ENCODE measurements around the gene ZFX. TPM values are rescaled to one million over a fixed set of nuclear protein-coding genes. Genes with fewer than 3 reads are reported as not detected.

Gene ZFX
- total RNA-seq, 1 donor from 2014 or later = 32.8 TPM

- no peak for TF ChIP-seq CTCF (IDR thresholded peaks at IDR 0.05; ENCODE audit: borderline replicate concordance)
- Histone ChIP-seq H3K4me1 (peaks cover under 1% of the 10 kb centered on the region), H3K36me3 (peaks cover 42% of the 10 kb centered on the region), H3K27me3 (ENCODE audit: low read depth) (no peaks in the 10 kb centered on the region), H3K27ac (replicated peaks) (no peak overlapping the region), H3K9me3 (replicated peaks) (no peaks in the 10 kb centered on the region), H3K4me3 (no peak overlapping the region)
- no peak for DNase-seq
- intact Hi-C loops (cut with micrococcal nuclease) = no loop called here
Measured at GRCh38 chrX:24178441-24178840, 28.9 kb downstream of the ZFX start.

GRCh38 chrX:24184018-24184417 lies 34.5 kb downstream of the ZFX start:
- no peak for DNase-seq
- H3K4me1 ChIP-seq = no peaks in the 10 kb centered on the region
- no peaks in the 10 kb centered on the region for H3K27me3 ChIP-seq (ENCODE audit: low read depth)
- no peak for TF ChIP-seq CTCF (IDR thresholded peaks at IDR 0.05; ENCODE audit: borderline replicate concordance)
- H3K27ac ChIP-seq (replicated peaks) = no peak overlapping the region
- H3K4me3 ChIP-seq = no peak overlapping the region
- no peaks in the 10 kb centered on the region for H3K9me3 ChIP-seq (replicated peaks)
- peaks cover 13% of the 10 kb centered on the region for H3K36me3 ChIP-seq
- intact Hi-C loops (cut with micrococcal nuclease) = no loop called here

- no peak overlapping the region for H3K4me3 ChIP-seq
- no peak for DNase-seq
- H3K4me1 ChIP-seq = peaks cover 10% of the 10 kb centered on the region
- TF ChIP-seq CTCF (IDR thresholded peaks at IDR 0.05; ENCODE audit: borderline replicate concordance) = no peak
- no peaks in the 10 kb centered on the region for H3K36me3 ChIP-seq
- H3K9me3 ChIP-seq (replicated peaks) = no peaks in the 10 kb centered on the region
- intact Hi-C loops (cut with micrococcal nuclease) = no loop called here
- H3K27ac ChIP-seq (replicated peaks) = no peak overlapping the region
- no peaks in the 10 kb centered on the region for H3K27me3 ChIP-seq (ENCODE audit: low read depth)
Measured at GRCh38 chrX:24186483-24186882, 37.0 kb downstream of the ZFX start.

GRCh38 chrX:24186986-24187385 lies 37.5 kb downstream of the ZFX start:
- Histone ChIP-seq H3K36me3 (no peaks in the 10 kb centered on the region), H3K27ac (replicated peaks) (no peak overlapping the region), H3K4me1 (peaks cover 10% of the 10 kb centered on the region), H3K27me3 (ENCODE audit: low read depth) (no peaks in the 10 kb centered on the region), H3K4me3 (no peak overlapping the region), H3K9me3 (replicated peaks) (no peaks in the 10 kb centered on the region)
- DNase-seq = no peak
- intact Hi-C loops (cut with micrococcal nuclease) = no loop called here
- TF ChIP-seq CTCF (IDR thresholded peaks at IDR 0.05; ENCODE audit: borderline replicate concordance) = no peak

- peaks cover 19% of the 10 kb centered on the region for H3K4me1 ChIP-seq
- H3K4me3 ChIP-seq = no peak overlapping the region
- no peaks in the 10 kb centered on the region for H3K36me3 ChIP-seq
- intact Hi-C loops (cut with micrococcal nuclease) = no loop called here
- no peaks in the 10 kb centered on the region for H3K9me3 ChIP-seq (replicated peaks)
- H3K27me3 ChIP-seq (ENCODE audit: low read depth) = no peaks in the 10 kb centered on the region
- TF ChIP-seq CTCF (IDR thresholded peaks at IDR 0.05; ENCODE audit: borderline replicate concordance) = no peak
- H3K27ac ChIP-seq (replicated peaks) = no peak overlapping the region
- DNase-seq = no peak
Measured at GRCh38 chrX:24189490-24189889, 40.0 kb downstream of the ZFX start.
